ENCODE results near the gene MAP1LC3B2. TPM values are rescaled to one million over a fixed set of nuclear protein-coding genes. Genes with fewer than 3 reads are reported as not detected.

MAP1LC3B2 gene
- total RNA-seq, 2 experiments from 2014 or later, result not detected

- intact Hi-C loops (cut with micrococcal nuclease; ENCODE audit: unreplicated experiment), result no loop called here
- no peaks in the 10 kb centered on the region for H3K4me1 ChIP-seq (ENCODE audit: insufficient read depth, low read length, poor library complexity, severe bottlenecking)
- DNase-seq (ENCODE audit: low spot score), result no peak
- no peak overlapping the region for H2AFZ ChIP-seq (ENCODE audit: low read length)
- H3K36me3 ChIP-seq (ENCODE audit: insufficient read depth, low read length), result no peaks in the 10 kb centered on the region
- H3K9me3 ChIP-seq (ENCODE audit: low read length), result no peaks in the 10 kb centered on the region
- H3K27ac ChIP-seq (ENCODE audit: low read depth, low read length, poor library complexity, severe bottlenecking), result no peak overlapping the region
- no peak overlapping the region for H3K4me2 ChIP-seq (ENCODE audit: low read length)
- ChIA-PET CTCF (ENCODE audit: unreplicated experiment) (interaction anchor here (0.6 kb wide), 1 partner anchor 52 kb away, joined by 8 read pairs; no protein-coding TSS in a partner anchor), POLR2A (interaction anchor here (0.7 kb wide), 1 partner anchor 32 kb away, joined by 4 read pairs; no protein-coding TSS in a partner anchor)
- no peaks in the 10 kb centered on the region for H3K9me2 ChIP-seq (ENCODE audit: insufficient read depth, low read length)
- no peaks in the 10 kb centered on the region for H3K79me2 ChIP-seq (ENCODE audit: insufficient read depth, low read depth, low read length)
- no TSS peak for BruUV-seq (replicated peaks)
- H4K20me1 ChIP-seq (ENCODE audit: insufficient read depth, low read length), result no peaks in the 10 kb centered on the region
- no peak overlapping the region for H3K4me3 ChIP-seq (ENCODE audit: low read depth, low read length, poor library complexity, severe bottlenecking)
- no peak for TF ChIP-seq EZH2phosphoT487 (IDR thresholded peaks at IDR 0.05; ENCODE audit: borderline replicate concordance, low read depth, low read length)
- TF ChIP-seq CTCF (conservative IDR thresholded peaks at IDR 0.05; ENCODE audit: low read length), result no peak
Observed at GRCh38 chr12:116588390-116589028, 29.3 kb downstream of the MAP1LC3B2 start.

- Histone ChIP-seq H3K4me2 (ENCODE audit: low read length) (no peak overlapping the region), H3K9me2 (ENCODE audit: insufficient read depth, low read length) (no peaks in the 10 kb centered on the region), H4K20me1 (ENCODE audit: insufficient read depth, low read length) (no peaks in the 10 kb centered on the region), H2AFZ (ENCODE audit: low read length) (no peak overlapping the region), H3K36me3 (ENCODE audit: insufficient read depth, low read length) (no peaks in the 10 kb centered on the region), H3K4me1 (ENCODE audit: insufficient read depth, low read length, poor library complexity, severe bottlenecking) (peaks cover 4% of the 10 kb centered on the region), H3K4me3 (ENCODE audit: low read depth, low read length, poor library complexity, severe bottlenecking) (no peak overlapping the region), H3K9me3 (ENCODE audit: low read length) (no peaks in the 10 kb centered on the region), H3K79me2 (ENCODE audit: insufficient read depth, low read depth, low read length) (no peaks in the 10 kb centered on the region), H3K27ac (ENCODE audit: low read depth, low read length, poor library complexity, severe bottlenecking) (no peak overlapping the region)
- BruUV-seq (replicated peaks), result no TSS peak
- no peak for DNase-seq (ENCODE audit: low spot score)
- POLR2A ChIA-PET, result interaction anchor here (0.7 kb wide), 1 partner anchor 914 kb away, joined by 5 read pairs; no protein-coding TSS in a partner anchor
- CTCF ChIA-PET (ENCODE audit: unreplicated experiment), result no interaction called here
- intact Hi-C loops (cut with micrococcal nuclease; ENCODE audit: unreplicated experiment), result no loop called here
- no peak for TF ChIP-seq CTCF (conservative IDR thresholded peaks at IDR 0.05; ENCODE audit: low read length)
- TF ChIP-seq EZH2phosphoT487 (IDR thresholded peaks at IDR 0.05; ENCODE audit: borderline replicate concordance, low read depth, low read length), result no peak
Observed at GRCh38 chr12:116589581-116589980, 30.4 kb downstream of the MAP1LC3B2 start.

GRCh38 chr12:116590561-116590960 lies 31.4 kb downstream of the MAP1LC3B2 start:
- Histone ChIP-seq H3K9me2 (ENCODE audit: insufficient read depth, low read length) (no peaks in the 10 kb centered on the region), H3K79me2 (ENCODE audit: insufficient read depth, low read depth, low read length) (no peaks in the 10 kb centered on the region), H4K20me1 (ENCODE audit: insufficient read depth, low read length) (no peaks in the 10 kb centered on the region), H3K36me3 (ENCODE audit: insufficient read depth, low read length) (no peaks in the 10 kb centered on the region), H3K27ac (ENCODE audit: low read depth, low read length, poor library complexity, severe bottlenecking) (no peak overlapping the region), H3K4me1 (ENCODE audit: insufficient read depth, low read length, poor library complexity, severe bottlenecking) (peaks cover 4% of the 10 kb centered on the region), H3K4me2 (ENCODE audit: low read length) (no peak overlapping the region), H2AFZ (ENCODE audit: low read length) (no peak overlapping the region), H3K9me3 (ENCODE audit: low read length) (no peaks in the 10 kb centered on the region), H3K4me3 (ENCODE audit: low read depth, low read length, poor library complexity, severe bottlenecking) (no peak overlapping the region)
- peak; percentile 27; the same call in 1 of the 2 replicates for TF ChIP-seq CTCF (conservative IDR thresholded peaks at IDR 0.05; ENCODE audit: low read length)
- TF ChIP-seq EZH2phosphoT487 (IDR thresholded peaks at IDR 0.05; ENCODE audit: borderline replicate concordance, low read depth, low read length), result no peak
- BruUV-seq (replicated peaks), result no TSS peak
- intact Hi-C loops (cut with micrococcal nuclease; ENCODE audit: unreplicated experiment), result loop anchor here (10.0 kb wide), 1 partner anchor 256 kb away; no protein-coding TSS in a partner anchor
- no peak for DNase-seq (ENCODE audit: low spot score)
- CTCF ChIA-PET (ENCODE audit: unreplicated experiment), result no interaction called here
- POLR2A ChIA-PET, result interaction anchor here (0.6 kb wide), 1 partner anchor 345 kb away, joined by 4 read pairs; no protein-coding TSS in a partner anchor
